GM19239 (cell line): ENCODE data around the gene LONRF2.
"Not testable (repeated sequence)": the region's sequence is repeated elsewhere in the genome, so short reads cannot be mapped to it uniquely, and the experiment has no call there.

Source experiments
- DNase-seq: peaks from one replicate; pipeline ENCODE4 v3.0.0; 2011; ENCODE audit warnings: low spot score; ENCODE audit not compliant: insufficient read length
- FAIRE-seq: peaks from 2 replicates; lab custom pipeline; 2011; peaks lifted over from hg19 to GRCh38; lab: Jason Lieb, UNC

LONRF2 gene

DNA sequence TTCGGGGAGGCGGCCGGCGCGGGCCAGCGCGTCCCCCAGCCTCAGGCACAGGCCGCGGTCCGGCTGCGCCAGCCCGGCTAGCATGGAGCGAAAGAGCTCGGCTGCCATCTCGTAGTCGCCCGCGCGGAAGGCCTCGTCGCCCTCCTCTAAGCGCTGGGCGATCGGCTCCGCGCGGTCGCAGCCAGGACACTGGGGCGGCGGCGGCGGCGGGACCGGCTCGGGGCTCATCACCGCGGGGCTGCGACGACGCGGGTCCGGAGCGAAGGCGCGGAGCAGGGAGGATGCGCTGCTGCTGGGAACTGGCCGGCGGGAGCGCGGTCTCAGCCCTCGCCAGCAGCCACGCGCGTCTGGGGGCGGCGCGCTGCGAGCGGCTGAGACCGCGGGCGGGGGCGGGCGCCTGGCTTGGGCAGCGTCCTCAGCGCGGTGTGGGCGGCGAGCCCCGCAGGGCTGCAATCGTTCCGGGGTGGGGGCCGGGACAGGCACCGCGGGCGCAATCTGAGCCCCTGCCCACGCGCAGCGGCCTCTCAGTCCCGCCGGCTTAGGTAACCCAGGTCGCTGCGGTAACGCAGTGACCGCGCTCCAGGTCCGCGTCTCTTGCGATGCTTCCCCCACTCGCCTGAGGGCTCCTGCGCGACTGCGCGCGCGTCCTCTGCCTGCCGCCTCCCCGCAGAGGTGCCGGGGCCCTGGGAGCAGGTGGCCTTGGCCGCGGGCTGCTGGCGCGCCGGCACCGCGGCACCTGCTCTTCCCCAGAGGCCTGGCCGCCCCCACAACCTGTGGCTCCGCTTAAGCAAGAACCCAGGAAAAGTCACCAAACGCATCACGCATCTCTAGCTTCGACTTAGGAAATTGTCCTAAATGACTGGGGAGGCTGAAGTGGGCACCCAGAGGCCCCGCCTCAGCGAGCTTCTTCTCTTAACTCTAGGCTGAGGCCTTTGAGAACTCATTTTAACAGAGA, at the start of gene LONRF2:
Gene LONRF2 (minus strand): TSS at position 636 of the 955 bp plus-strand sequence. CDS start 408 bp downstream, at position 228.
- no peak for DNase-seq
- FAIRE-seq, result no peak

DNA sequence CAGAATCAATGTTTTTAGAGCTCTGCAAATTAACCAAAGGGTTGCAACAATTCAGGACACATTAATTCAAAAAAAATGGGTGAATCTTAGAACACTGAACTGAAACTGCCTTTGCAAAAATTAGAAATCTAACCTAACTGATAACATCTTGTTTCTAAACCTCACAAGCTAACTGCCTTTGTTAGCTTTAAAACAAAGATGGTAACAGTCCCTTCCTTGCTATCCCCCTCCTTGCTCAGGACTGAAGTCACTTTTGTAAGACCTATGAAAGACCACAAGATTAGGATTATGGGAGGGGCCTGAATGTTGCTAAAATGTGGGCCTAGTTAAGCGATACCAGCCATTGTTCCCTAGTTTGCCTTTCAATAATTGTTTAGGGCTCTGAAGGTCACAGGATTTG, 44.9 kb upstream of the LONRF2 start:
- DNase-seq, result no peak
- FAIRE-seq, result no peak

GRCh38 chr2:100365434-100365833, 43.1 kb upstream of the LONRF2 start:
- DNase-seq, result no peak
- no peak for FAIRE-seq

GRCh38 chr2:100362269-100362668, 40.0 kb upstream of the LONRF2 start:
- not testable (repeated sequence) for FAIRE-seq

DNA sequence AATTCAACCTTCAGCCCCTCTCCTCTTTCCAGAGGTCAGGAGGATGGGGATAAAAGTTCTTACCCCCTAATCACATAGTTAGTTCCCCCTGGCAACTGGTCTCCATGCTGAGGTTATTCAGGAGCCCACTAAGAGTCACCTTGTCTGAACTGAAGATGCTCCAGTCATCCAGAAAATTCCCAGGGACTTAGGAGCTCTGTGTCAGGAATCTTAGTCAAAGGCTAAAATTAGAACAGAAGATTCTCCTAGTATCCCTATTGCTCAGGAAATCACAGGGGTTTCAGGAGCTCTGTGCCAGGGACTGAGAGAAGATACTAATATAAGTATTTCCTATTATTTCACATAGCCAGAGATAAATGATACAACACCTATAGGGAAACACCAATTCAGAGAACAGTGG, 37.3 kb upstream of the LONRF2 start:
- FAIRE-seq, result no peak

More at GRCh38 chr2:100362269-100362668, 40.0 kb upstream of the LONRF2 start:
- not testable (repeated sequence) for DNase-seq

DNA sequence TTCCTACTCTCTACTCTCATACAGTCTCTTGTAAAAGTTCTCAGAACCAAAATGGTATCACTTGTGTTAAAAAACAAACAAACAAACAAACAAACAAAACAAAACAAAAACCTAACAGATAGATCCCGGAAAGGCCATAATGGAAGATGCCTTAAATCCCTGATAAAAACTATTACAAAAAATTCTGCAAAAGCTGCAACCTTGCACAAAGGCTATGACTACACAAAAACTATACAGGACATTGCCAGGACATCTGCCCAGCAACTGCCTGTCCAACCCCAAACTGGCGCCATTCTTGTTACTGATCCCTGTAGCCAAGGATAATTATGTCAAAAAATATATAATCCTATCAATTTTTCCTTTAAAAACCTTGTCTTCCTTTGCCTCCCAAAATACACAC, 36.3 kb upstream of the LONRF2 start:
- DNase-seq (no peak), FAIRE-seq (no peak)

More for the DNA sequence above, 37.3 kb upstream of the LONRF2 start:
- no peak for DNase-seq

- FAIRE-seq (no peak), DNase-seq (no peak)
Observed at GRCh38 chr2:100352521-100352920, 30.2 kb upstream of the LONRF2 start.

GRCh38 chr2:100350661-100351185, 28.4 kb upstream of the LONRF2 start:
- DNase-seq (no peak), FAIRE-seq (no peak)

DNA sequence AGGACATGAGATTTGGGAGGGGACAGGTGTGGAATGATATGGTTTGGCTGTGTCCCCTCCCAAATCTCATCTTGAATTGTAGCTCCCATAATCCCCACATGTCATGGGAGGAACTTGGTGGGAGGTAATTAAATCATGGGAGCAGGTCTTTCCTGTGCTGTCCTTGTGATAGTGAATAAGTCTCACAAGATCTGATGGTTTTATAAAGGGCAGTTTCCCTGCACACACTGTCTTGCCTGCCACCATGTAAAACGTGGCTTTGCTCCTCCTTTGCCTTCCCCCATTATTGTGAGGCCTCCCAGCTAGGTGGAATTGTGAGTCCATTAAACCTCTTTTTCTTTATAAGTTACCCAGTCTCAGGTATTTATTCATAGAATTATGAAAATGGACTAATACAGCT, 22.8 kb upstream of the LONRF2 start:
- not testable (repeated sequence) for FAIRE-seq, DNase-seq

DNA sequence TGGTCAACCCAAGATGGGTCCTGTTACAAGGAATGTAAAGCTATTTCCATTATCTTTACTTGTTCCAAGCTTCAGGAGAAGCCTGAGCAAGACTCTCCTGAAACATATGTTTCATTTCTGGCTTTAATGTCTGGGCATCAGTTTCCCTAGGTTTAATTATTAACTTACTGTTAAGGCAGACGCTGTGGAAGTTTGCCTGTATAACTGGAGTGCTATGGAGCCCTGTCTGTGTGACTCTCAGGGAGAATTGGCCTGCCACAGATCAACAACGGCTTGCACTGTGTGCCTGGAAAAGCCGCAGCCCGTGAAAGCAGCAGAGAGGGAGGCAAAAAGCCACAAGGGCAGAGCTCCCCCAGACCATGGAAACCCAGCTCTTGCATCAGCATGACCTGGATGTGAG, 22.1 kb upstream of the LONRF2 start:
- DNase-seq (no peak), FAIRE-seq (no peak)

- not testable (repeated sequence) for FAIRE-seq, DNase-seq
Observed at GRCh38 chr2:100342466-100342865, 20.2 kb upstream of the LONRF2 start.

- FAIRE-seq, result no peak
- DNase-seq, result no peak
Observed at GRCh38 chr2:100339823-100340222, 17.5 kb upstream of the LONRF2 start.

DNA sequence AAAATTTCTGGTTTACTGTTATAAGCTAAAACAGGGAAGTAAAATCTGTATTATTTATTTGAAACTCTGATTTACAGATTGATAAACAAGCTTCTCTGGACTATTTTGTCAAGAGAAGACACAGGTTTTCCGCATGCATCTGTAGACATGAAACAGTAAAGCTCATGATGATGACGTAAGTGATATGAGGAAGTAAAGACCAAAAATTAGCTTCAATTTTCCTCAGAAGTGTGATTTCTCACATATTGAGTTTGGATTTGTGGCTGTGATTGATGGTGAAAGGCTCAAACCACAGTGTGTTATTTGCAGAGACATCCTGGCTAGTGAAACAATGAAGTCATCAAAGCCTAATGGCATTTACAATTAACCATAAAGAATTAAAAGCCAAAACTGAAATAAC, 12.6 kb upstream of the LONRF2 start:
- DNase-seq, result no peak
- FAIRE-seq, result no peak

GRCh38 chr2:100327742-100328141, 5.4 kb upstream of the LONRF2 start:
- DNase-seq (no peak), FAIRE-seq (no peak)

DNA sequence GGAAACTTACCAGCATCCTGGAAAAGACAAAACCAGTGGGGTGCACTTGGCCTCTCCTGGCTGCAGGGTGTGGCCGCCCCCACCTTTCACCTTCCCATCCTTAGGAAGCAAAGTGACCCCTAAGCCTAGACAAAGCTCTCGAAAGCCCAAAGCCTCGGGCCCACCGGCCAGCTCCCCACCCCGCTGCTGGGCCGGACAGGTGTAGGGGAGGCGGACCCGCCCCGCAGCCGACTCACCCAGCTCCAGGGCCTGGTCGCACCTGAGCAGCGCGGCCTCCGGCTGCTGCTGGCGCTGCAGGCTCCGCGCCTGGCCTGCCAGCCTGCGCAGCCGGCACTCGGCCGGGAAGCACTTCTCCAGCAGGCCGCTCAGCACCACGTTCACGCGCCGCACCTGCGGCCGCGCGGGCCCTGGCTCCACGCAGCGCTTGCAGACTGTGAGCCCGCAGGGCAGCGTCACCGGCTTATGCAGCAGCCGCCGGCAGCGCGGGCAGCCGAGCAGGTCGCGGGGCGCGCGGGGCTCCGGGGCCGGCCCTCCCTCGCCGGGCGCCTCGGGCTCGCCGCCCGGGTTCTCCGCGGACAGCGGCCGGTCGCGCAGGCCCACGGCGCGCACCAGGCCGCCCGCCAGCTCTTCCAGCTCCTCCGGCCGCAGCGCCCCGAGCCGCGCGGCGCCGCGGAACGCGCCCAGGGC, 979 bp downstream of the LONRF2 start:
- no peak for DNase-seq
- FAIRE-seq, result no peak

DNA sequence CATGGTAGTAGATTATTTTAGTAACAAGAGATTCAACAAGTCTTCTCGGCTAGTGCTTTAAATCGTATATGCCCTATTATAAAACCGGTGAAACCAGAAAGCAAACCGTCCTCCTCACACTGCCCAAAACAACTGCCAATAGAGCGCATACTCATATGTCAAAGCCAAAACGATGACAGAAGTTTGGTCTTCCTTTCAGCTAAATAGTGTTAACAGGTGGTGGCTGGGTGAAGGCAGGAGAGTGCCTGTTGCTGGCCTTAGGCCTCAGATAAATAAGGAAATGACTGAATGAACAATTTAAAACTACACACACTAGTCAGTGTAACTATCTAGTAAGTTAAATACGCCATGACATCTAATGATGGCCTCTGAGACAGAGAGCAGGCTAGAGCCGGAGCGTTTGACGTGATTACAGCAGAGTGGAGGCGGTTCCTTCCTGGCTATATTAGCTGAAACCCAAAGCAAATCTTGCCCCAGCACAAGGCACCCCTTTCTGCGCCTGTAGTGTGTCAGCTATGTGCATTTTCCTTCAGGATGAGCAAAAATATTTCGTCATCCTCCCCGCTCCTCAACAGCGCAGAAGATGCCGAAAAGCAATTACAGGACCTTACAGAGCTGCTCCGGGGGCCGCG, 1.6 kb downstream of the LONRF2 start:
- no peak for DNase-seq

DNA sequence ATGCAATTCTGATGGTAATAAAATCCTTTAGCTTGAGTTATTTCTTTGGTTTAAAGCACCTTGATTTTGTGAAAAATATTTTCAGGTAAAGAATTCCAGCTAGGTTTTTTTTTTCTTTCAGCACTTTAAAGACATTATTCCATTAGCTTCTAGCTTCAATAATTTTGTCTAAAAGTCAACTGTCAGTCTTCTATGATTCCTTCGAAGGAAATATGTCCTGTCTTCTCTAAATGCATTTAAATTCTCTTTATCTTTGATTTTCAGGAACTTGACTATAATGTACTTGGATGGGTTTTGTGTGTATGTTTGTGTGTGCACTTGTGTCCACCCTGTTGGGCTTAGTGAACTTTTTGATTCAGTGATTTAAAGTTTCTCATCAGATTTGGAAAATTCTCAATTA, 4.7 kb downstream of the LONRF2 start:
- DNase-seq (no peak), FAIRE-seq (no peak)

More for the DNA sequence above, 1.6 kb downstream of the LONRF2 start:
- no peak for FAIRE-seq

DNA sequence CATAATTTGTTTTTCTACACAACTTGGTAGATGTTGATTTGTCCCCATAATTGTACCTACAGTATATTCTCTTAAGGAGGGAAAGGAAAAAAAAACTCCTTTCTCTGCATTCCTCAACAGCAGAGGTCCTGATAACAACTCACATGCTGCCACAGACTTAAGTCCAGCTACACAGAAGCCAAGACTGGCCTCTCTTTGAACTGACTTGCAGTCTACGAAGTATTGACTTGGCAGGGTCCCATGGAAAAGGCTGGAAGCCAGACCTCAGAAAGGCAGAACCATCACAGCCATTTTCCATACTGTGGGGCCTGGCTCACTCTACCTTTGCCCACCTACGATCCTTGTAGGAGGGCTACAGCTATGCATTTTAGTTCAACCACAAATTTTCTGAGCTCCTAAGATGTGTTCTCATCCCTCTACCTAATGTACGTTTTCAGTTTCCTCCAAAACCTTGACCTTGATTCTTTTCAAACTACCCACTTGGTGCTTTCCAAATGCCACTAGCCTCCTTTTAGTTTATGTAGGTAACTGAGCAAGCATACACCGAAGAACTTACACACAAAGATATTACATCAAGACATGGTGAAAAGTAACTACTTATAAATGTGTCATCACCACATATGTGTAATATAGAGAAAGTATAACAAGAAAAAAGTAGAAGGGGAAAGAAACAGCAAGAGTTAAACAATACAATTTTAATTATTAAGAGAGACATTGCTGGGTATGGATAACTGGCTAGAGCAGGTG, 12.2 kb downstream of the LONRF2 start:
- FAIRE-seq, result no peak
- no peak for DNase-seq

DNA sequence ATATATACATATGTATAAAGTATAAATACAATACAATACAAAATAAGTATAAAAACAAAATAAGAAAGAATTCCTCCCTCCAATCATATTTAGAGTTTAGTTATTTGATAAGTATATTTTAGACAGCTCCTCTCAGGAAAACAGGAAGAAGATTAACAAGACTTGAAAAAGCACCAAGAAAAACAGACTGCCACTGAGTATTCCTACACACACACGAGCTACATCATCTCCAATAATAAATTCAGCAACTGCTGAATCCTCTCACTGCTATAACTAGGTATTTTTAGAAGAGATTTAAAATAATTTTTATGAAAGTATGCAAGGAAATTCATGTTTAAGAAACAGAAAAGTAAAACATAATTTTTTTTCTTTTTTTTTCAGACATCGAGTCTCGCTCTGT, 13.0 kb downstream of the LONRF2 start:
- FAIRE-seq (no peak), DNase-seq (no peak)

- DNase-seq (no peak), FAIRE-seq (no peak)
Observed at GRCh38 chr2:100303744-100304143, 18.6 kb downstream of the LONRF2 start.
